ENCODE measurements around the gene TBC1D9B.

GRCh38 chr5:179885491-179886090 is 22.1 kb downstream of the TBC1D9B start:
- no peak for TF ChIP-seq CTCF (IDR thresholded peaks at IDR 0.05)
- TF ChIP-seq POLR2A (IDR thresholded peaks at IDR 0.05): no peak
- TF ChIP-seq POLR2AphosphoS5 (IDR thresholded peaks at IDR 0.05): no peak
- TF ChIP-seq EP300 (IDR thresholded peaks at IDR 0.05): no peak
